ENCODE results near the gene CCDC13.

DNA sequence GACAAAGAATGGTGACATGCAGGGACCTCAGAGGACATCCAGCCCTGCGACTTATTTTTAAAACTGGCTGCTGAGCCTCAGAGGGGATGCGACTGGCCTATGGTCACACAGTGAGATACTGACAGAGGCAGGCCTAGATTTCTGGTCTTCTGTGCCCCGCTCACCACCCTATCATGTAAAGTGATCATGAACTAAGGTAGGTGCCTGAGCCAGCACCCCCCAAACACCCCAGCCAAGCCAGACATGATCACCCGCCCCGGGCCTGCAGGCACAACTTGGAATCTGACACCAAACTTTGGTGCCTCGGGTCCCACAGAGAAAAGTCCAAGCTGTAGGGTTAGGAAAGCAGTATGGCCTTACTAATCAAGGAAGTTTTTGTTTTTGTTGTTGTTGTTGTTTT lies 36.5 kb downstream of the CCDC13 start:
- TF ChIP-seq, protein P1, sequence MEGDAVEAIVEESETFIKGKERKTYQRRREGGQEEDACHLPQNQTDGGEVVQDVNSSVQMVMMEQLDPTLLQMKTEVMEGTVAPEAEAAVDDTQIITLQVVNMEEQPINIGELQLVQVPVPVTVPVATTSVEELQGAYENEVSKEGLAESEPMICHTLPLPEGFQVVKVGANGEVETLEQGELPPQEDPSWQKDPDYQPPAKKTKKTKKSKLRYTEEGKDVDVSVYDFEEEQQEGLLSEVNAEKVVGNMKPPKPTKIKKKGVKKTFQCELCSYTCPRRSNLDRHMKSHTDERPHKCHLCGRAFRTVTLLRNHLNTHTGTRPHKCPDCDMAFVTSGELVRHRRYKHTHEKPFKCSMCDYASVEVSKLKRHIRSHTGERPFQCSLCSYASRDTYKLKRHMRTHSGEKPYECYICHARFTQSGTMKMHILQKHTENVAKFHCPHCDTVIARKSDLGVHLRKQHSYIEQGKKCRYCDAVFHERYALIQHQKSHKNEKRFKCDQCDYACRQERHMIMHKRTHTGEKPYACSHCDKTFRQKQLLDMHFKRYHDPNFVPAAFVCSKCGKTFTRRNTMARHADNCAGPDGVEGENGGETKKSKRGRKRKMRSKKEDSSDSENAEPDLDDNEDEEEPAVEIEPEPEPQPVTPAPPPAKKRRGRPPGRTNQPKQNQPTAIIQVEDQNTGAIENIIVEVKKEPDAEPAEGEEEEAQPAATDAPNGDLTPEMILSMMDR (IDR thresholded peaks at IDR 0.05), result no peak
- TF ChIP-seq POLR2AphosphoS5 (IDR thresholded peaks at IDR 0.05), result no peak
